ENCODE results near the gene HOXA9.

GRCh38 chr7:27184337-27185012, 19.1 kb upstream of the HOXA9 start:
- TF ChIP-seq ZFP36 (IDR thresholded peaks at IDR 0.05; ENCODE audit: borderline replicate concordance, partially characterized antibody) (no peak), CTCF (IDR thresholded peaks at IDR 0.05) (no peak), EP300 (IDR thresholded peaks at IDR 0.05) (no peak), MAFK (IDR thresholded peaks at IDR 0.05; ENCODE audit: partially characterized antibody) (no peak), CEBPB (IDR thresholded peaks at IDR 0.05) (no peak)

Data from A549 (cell line).